Measurements from ENCODE around the gene TRIO. TPM values are rescaled to one million over a fixed set of nuclear protein-coding genes. Genes with fewer than 3 reads are reported as not detected.

Gene TRIO
- polyA plus RNA-seq, 1 donor (not counting 4 experiments of a cell fraction or from before 2014, with no cell fraction given): 57.2 TPM

DNA sequence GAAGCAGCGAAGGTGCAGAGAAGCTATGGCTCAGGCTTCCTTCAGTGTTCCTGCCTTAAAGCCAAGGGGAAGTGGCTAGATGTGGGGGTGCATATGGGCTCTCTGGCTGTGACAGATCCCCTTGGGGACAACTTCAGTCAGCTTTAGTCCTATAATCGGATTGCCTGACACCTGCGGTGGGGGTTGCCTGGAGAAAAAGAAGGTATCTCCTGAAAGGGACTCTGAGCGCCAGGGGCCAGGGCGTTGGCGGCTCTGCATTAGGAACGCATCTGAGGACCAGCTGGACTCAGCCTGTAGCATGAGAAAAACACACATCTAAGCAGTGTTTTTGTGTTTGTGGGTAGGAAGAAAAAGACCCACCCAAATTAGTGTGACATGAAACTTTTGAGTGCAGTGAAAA is 354.2 kb downstream of the TRIO start:
- Histone ChIP-seq H3K79me2 (ENCODE audit: control insufficient read depth, insufficient read depth, low read length) (no peaks in the 10 kb centered on the region), H3K27me3 (ENCODE audit: control insufficient read depth, extremely low read depth, insufficient read depth, low read length) (no peaks in the 10 kb centered on the region), H2AFZ (ENCODE audit: control insufficient read depth, low read length) (no peak overlapping the region), H3K4me1 (ENCODE audit: control insufficient read depth, extremely low read depth, insufficient read depth, low read length) (no peaks in the 10 kb centered on the region), H3K36me3 (ENCODE audit: control insufficient read depth in 2 of 2, extremely low read depth in 1 of 2, insufficient read depth in 2 of 2, low read length in 2 of 2) (peaks cover 38 to 55% of the 10 kb centered on the region in 2 experiments), H4K20me1 (ENCODE audit: control insufficient read depth, extremely low read depth, insufficient read depth, low read length) (no peaks in the 10 kb centered on the region), H3K27ac (ENCODE audit: control insufficient read depth, insufficient read depth, low read length) (no peak overlapping the region), H3K4me3 (ENCODE audit: control insufficient read depth in 2 of 3, extremely low read depth in 1 of 3, insufficient read depth in 2 of 3, low read depth in 1 of 3, low read length in 3 of 3) (no peak overlapping the region), H3K9me1 (ENCODE audit: control insufficient read depth, extremely low read depth, insufficient read depth, low read length) (no peaks in the 10 kb centered on the region), H3K9me3 (ENCODE audit: control insufficient read depth, low read depth, low read length) (no peaks in the 10 kb centered on the region), H3K4me2 (ENCODE audit: control insufficient read depth, extremely low read depth, insufficient read depth, low read depth, low read length) (no peak overlapping the region), H3K9ac (ENCODE audit: control insufficient read depth, extremely low read depth, insufficient read depth, low read length) (no peak overlapping the region)
- DNase-seq (ENCODE audit: low read depth, low spot score): no peak
- FAIRE-seq: no peak
- TF ChIP-seq, protein P1, sequence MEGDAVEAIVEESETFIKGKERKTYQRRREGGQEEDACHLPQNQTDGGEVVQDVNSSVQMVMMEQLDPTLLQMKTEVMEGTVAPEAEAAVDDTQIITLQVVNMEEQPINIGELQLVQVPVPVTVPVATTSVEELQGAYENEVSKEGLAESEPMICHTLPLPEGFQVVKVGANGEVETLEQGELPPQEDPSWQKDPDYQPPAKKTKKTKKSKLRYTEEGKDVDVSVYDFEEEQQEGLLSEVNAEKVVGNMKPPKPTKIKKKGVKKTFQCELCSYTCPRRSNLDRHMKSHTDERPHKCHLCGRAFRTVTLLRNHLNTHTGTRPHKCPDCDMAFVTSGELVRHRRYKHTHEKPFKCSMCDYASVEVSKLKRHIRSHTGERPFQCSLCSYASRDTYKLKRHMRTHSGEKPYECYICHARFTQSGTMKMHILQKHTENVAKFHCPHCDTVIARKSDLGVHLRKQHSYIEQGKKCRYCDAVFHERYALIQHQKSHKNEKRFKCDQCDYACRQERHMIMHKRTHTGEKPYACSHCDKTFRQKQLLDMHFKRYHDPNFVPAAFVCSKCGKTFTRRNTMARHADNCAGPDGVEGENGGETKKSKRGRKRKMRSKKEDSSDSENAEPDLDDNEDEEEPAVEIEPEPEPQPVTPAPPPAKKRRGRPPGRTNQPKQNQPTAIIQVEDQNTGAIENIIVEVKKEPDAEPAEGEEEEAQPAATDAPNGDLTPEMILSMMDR (optimal IDR thresholded peaks at IDR 0.05 in 1 of 3, IDR thresholded peaks at IDR 0.05 in 1 of 3, conservative IDR thresholded peaks at IDR 0.05 in 1 of 3; ENCODE audit: extremely low read depth in 1 of 3, insufficient read depth in 2 of 3, low read length in 3 of 3): no peak
- TF ChIP-seq EZH2 (IDR thresholded peaks at IDR 0.05; ENCODE audit: low read length): no peak
- dilution Hi-C loops (cut with MboI; ENCODE audit: extremely low pct_ligation_motif_present, low sequenced_read_pairs): no loop called here

DNA sequence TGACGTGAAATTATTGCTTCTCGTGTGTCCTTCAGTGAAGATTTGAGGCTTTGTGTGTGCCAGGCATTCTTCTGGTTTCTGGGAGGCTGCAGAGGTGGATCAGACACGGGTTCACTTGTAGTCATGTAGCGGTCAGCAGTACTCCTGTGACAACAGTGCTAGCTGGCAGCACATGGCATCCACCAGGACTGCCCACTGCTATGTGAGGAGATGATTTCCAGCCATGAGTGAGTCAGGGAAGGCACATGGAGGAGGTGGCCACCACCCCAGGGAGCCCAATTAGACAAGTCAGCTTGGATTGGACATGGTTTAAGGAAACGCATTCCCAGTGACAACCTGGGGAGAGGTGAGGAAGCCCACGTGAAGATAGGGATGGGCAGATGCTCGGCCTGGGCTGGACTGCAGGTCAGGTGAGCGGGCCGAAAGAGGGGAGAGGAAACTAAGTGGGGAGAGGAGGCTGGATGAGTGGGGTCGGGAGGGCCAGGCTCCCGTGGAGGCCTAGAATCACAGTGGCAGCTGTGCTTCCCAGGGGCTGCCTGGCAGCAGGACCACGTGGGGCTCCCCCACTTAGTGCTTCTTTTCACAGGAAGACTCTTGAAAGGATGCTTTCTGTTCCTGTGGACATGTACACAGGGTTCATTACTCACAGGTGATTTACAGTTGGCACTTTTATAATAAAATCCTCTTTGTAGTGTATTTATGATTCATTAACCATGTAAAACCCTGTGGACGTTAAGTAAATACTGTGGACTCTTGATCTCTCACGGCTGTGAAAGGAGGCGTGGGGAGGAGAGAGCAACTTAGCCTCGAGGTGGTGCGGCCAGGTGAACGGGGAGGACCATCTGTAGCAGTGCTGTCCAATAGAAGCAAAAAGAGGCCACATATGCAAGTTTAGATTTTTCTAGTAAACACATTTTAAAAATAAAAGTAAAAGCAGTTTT is 358.5 kb downstream of the TRIO start:
- H3K4me1 ChIP-seq (ENCODE audit: control insufficient read depth, extremely low read depth, insufficient read depth, low read length): no peaks in the 10 kb centered on the region
- no peaks in the 10 kb centered on the region for H3K27me3 ChIP-seq (ENCODE audit: control insufficient read depth, extremely low read depth, insufficient read depth, low read length)
- no peak overlapping the region for H3K4me2 ChIP-seq (ENCODE audit: control insufficient read depth, extremely low read depth, insufficient read depth, low read depth, low read length)
- no peak for FAIRE-seq
- no peaks in the 10 kb centered on the region for H4K20me1 ChIP-seq (ENCODE audit: control insufficient read depth, extremely low read depth, insufficient read depth, low read length)
- TF ChIP-seq, protein P1 (optimal IDR thresholded peaks at IDR 0.05 in 1 of 3, IDR thresholded peaks at IDR 0.05 in 1 of 3, conservative IDR thresholded peaks at IDR 0.05 in 1 of 3; ENCODE audit: extremely low read depth in 1 of 3, insufficient read depth in 2 of 3, low read length in 3 of 3): no peak
- TF ChIP-seq EZH2 (IDR thresholded peaks at IDR 0.05; ENCODE audit: low read length): no peak
- no peak overlapping the region for H2AFZ ChIP-seq (ENCODE audit: control insufficient read depth, low read length)
- H3K4me3 ChIP-seq (ENCODE audit: control insufficient read depth in 2 of 3, extremely low read depth in 1 of 3, insufficient read depth in 2 of 3, low read depth in 1 of 3, low read length in 3 of 3): no peak overlapping the region
- dilution Hi-C loops (cut with MboI; ENCODE audit: extremely low pct_ligation_motif_present, low sequenced_read_pairs): no loop called here
- no peak overlapping the region for H3K9ac ChIP-seq (ENCODE audit: control insufficient read depth, extremely low read depth, insufficient read depth, low read length)
- H3K9me1 ChIP-seq (ENCODE audit: control insufficient read depth, extremely low read depth, insufficient read depth, low read length): no peaks in the 10 kb centered on the region
- no peaks in the 10 kb centered on the region for H3K79me2 ChIP-seq (ENCODE audit: control insufficient read depth, insufficient read depth, low read length)
- H3K9me3 ChIP-seq (ENCODE audit: control insufficient read depth, low read depth, low read length): no peaks in the 10 kb centered on the region
- no peak for DNase-seq (ENCODE audit: low read depth, low spot score)
- H3K36me3 ChIP-seq (ENCODE audit: control insufficient read depth in 2 of 2, extremely low read depth in 1 of 2, insufficient read depth in 2 of 2, low read length in 2 of 2): peaks cover 45 to 55% of the 10 kb centered on the region in 2 experiments
- H3K27ac ChIP-seq (ENCODE audit: control insufficient read depth, insufficient read depth, low read length): no peak overlapping the region

Data from keratinocyte (primary cell).